ENCODE measurements around the gene PIGL.

DNA sequence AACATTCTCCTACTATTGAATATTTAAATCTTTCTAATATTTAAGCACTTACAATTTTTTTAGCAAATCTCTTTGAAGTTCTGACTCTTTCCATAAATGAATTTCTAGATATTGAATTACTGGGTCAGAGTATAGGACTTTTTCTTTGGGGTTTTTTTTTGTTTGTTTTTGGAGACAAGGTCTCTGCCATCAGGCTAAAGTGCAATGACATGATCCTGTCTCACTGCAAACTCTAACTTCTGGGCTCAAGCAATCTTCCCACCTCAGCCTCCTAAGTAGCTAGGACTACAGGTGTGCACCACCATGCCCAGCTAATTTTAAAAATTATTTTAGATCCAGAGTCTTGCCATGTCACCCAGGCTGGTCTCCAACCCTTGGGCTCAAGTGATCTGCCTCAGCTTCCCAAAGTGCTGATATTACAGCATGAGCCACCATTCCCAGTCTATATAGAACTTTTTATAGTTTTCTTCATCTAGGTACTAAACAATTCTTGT lies 24.9 kb downstream of the PIGL start:
- TF ChIP-seq, protein P1, sequence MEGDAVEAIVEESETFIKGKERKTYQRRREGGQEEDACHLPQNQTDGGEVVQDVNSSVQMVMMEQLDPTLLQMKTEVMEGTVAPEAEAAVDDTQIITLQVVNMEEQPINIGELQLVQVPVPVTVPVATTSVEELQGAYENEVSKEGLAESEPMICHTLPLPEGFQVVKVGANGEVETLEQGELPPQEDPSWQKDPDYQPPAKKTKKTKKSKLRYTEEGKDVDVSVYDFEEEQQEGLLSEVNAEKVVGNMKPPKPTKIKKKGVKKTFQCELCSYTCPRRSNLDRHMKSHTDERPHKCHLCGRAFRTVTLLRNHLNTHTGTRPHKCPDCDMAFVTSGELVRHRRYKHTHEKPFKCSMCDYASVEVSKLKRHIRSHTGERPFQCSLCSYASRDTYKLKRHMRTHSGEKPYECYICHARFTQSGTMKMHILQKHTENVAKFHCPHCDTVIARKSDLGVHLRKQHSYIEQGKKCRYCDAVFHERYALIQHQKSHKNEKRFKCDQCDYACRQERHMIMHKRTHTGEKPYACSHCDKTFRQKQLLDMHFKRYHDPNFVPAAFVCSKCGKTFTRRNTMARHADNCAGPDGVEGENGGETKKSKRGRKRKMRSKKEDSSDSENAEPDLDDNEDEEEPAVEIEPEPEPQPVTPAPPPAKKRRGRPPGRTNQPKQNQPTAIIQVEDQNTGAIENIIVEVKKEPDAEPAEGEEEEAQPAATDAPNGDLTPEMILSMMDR (IDR thresholded peaks at IDR 0.05), result no peak
- TF ChIP-seq POLR2A (IDR thresholded peaks at IDR 0.05) (no peak), POLR2AphosphoS5 (IDR thresholded peaks at IDR 0.05; ENCODE audit: insufficient read depth in 1 of 2, low read depth in 1 of 2) (no peak)
